ENCODE results near the gene RNLS.
"Not testable (repeated sequence)": the region's sequence is repeated elsewhere in the genome, so short reads cannot be mapped to it uniquely, and the experiment has no call there.

The RNLS gene

GRCh38 chr10:88314362-88314761, 268.8 kb downstream of the RNLS start:
- Histone ChIP-seq H3K27ac (no peak overlapping the region), H3K4me3 (no peak overlapping the region)
- no peak for TF ChIP-seq CTCF (IDR thresholded peaks at IDR 0.05)
- no peak for DNase-seq (ENCODE audit: low spot score)

GRCh38 chr10:88313878-88314277, 269.2 kb downstream of the RNLS start:
- no peak overlapping the region for H3K27ac ChIP-seq
- H3K4me3 ChIP-seq: no peak overlapping the region
- DNase-seq (ENCODE audit: low spot score): no peak
- TF ChIP-seq CTCF (IDR thresholded peaks at IDR 0.05): no peak

- Histone ChIP-seq H3K27ac (no peak overlapping the region), H3K4me3 (no peak overlapping the region)
- no peak for DNase-seq (ENCODE audit: low spot score)
- no peak for TF ChIP-seq CTCF (IDR thresholded peaks at IDR 0.05)
These were observed 270.3 kb downstream of the RNLS start for GRCh38 chr10:88312855-88313254.

GRCh38 chr10:88311264-88311663, 271.9 kb downstream of the RNLS start:
- no peak for TF ChIP-seq CTCF (IDR thresholded peaks at IDR 0.05)
- Histone ChIP-seq H3K27ac (no peak overlapping the region), H3K4me3 (no peak overlapping the region)
- no peak for DNase-seq (ENCODE audit: low spot score)

- DNase-seq (ENCODE audit: low spot score): no peak
- no peak overlapping the region for H3K27ac ChIP-seq
- TF ChIP-seq CTCF (IDR thresholded peaks at IDR 0.05): no peak
These were observed 273.8 kb downstream of the RNLS start for GRCh38 chr10:88309365-88309764.

GRCh38 chr10:88308361-88308760, 274.8 kb downstream of the RNLS start:
- DNase-seq (ENCODE audit: low spot score); H3K4me3 ChIP-seq: not testable (repeated sequence)

More at GRCh38 chr10:88309365-88309764, 273.8 kb downstream of the RNLS start:
- no peak overlapping the region for H3K4me3 ChIP-seq

GRCh38 chr10:88299787-88300186, 283.3 kb downstream of the RNLS start:
- Histone ChIP-seq H3K4me3 (no peak overlapping the region), H3K27ac (no peak overlapping the region)
- no peak for DNase-seq (ENCODE audit: low spot score)
- no peak for TF ChIP-seq CTCF (IDR thresholded peaks at IDR 0.05)

More at GRCh38 chr10:88308361-88308760, 274.8 kb downstream of the RNLS start:
- H3K27ac ChIP-seq: not testable (repeated sequence)

GRCh38 chr10:88297103-88297502, 286.0 kb downstream of the RNLS start:
- Histone ChIP-seq H3K27ac (no peak overlapping the region), H3K4me3 (no peak overlapping the region)
- TF ChIP-seq CTCF (IDR thresholded peaks at IDR 0.05): no peak
- no peak for DNase-seq (ENCODE audit: low spot score)
